LNCaP clone FGC (cell line): Measurements from ENCODE around the gene DAO.
"Not testable (repeated sequence)": the region's sequence is repeated elsewhere in the genome, so short reads cannot be mapped to it uniquely, and the experiment has no call there.

Experiments used
- DNase-seq: peaks from one replicate; pipeline ENCODE4 v3.0.0-alpha.2; 2011; ENCODE audit warnings: low read depth
- H3K4me3 ChIP-seq: 2 replicates; pipeline ENCODE4 v1.5.1; 2011; ENCODE audit warnings: mild to moderate bottlenecking, low read depth, low read length, control low read depth
- TF ChIP-seq, protein P1 (sequence below): IDR thresholded peaks from 2 replicates; pipeline ENCODE4 v1.5.1; 2012; ENCODE audit warnings: mild to moderate bottlenecking; ENCODE audit not compliant: control insufficient read depth, insufficient read depth; ENCODE audit errors: extremely low read depth

The DAO gene

DNA sequence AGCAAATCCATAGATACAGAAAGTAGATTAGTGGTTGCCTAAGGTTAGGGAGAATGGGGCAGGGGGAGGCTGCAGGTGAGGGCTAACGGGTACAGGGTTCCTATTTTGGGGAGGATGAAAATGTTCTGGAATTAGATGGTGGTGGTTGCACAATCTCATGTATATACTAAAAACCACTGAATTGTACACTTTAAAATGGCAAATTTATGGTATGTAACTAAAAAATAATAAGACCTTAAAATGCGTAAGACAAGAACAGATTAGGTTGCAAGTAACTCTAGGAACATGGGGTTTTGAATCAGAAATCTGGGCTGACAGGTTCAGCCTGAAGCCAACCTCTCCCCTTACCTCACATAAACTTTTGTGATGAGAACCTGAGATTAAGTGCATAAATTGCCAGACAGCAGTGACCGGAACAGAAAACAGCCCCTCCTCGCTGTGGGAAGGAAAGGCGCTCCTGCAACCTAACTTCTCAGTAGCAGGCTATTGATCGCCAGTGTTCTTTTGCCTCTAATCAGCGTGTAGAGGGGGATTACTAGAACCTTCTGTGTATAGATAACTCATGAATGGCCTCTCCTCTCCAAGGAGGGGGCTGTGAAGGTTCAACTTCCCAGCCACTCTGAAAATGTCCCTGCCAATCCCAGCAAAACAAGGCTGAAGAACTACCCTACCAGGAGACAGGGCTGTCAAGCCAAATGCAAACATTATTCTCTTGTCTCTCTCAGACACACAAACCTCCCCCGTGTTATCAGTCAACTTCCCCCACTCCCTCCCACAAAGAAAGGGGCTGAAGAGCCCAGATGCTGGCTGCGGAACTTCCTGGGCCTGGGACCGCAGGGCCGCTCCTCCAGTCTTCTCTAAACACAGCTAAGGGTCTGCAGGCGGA is 24.4 kb upstream of the DAO start:
- TF ChIP-seq, protein P1, sequence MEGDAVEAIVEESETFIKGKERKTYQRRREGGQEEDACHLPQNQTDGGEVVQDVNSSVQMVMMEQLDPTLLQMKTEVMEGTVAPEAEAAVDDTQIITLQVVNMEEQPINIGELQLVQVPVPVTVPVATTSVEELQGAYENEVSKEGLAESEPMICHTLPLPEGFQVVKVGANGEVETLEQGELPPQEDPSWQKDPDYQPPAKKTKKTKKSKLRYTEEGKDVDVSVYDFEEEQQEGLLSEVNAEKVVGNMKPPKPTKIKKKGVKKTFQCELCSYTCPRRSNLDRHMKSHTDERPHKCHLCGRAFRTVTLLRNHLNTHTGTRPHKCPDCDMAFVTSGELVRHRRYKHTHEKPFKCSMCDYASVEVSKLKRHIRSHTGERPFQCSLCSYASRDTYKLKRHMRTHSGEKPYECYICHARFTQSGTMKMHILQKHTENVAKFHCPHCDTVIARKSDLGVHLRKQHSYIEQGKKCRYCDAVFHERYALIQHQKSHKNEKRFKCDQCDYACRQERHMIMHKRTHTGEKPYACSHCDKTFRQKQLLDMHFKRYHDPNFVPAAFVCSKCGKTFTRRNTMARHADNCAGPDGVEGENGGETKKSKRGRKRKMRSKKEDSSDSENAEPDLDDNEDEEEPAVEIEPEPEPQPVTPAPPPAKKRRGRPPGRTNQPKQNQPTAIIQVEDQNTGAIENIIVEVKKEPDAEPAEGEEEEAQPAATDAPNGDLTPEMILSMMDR: no peak
- DNase-seq: no peak
- H3K4me3 ChIP-seq: peak overlapping the region; percentile 99

DNA sequence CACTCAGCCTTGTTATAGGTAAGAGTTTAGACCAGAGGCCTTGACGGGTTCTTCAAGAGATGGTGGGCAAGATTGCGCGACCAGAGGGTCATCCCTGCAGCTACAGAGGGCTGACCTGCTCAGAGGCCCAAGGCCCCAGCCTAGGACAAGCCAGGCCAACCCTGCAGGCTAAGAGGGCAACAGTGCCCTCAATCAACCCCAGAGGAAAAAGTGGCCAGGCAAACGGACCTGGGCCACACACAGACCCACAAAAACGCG is 23.8 kb upstream of the DAO start:
- TF ChIP-seq, protein P1: no peak
- H3K4me3 ChIP-seq: peak overlapping the region; percentile 99
- DNase-seq: no peak

- TF ChIP-seq, protein P1: no peak
- DNase-seq: peak; percentile 23
Measured at GRCh38 chr12:108856428-108857157, 23.3 kb upstream of the DAO start.

GRCh38 chr12:108857158-108857407 is 22.8 kb upstream of the DAO start:
- peak overlapping the region; percentile 99 for H3K4me3 ChIP-seq
- no peak for DNase-seq
- TF ChIP-seq, protein P1: no peak

More at GRCh38 chr12:108856428-108857157, 23.3 kb upstream of the DAO start:
- H3K4me3 ChIP-seq: peak overlapping the region; percentile 99

DNA sequence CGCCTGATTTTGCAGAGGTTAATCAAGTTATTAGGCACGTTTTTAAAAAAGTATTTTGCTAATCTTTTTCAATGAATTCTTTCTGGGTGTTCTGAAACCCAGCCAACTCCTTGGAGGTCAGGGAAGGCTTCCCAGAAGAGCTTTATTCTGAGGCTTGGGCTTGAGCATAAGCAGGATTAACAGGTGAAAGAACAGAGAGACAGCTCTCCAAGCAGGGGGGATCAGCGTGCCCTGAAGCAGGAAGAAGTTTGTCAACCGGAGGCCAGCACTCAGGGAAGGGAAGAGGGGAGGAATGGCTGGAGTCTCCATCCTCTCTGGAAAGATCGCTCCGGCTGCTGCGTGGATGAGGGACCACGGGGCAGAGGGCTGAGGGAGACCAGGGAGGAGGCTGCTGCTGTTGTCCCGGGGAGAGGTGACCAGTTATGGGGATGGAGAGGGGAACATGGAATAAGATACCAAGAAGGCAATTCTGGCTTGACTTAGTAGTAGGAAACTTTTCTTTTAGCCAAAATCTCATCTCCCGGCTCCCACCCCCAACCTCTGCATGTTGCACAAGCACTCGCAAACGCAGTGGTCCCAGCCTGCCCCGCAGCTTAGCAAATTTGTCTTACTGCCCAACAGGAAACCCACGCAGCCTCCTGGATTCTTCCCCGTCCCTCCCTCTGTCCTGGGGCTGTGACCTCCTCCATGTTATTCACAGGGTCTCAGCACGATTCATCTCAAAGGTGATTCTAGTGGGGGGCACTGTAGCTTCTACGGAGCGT is 21.4 kb upstream of the DAO start:
- H3K4me3 ChIP-seq: peak overlapping the region; percentile 44
- TF ChIP-seq, protein P1: no peak
- DNase-seq: no peak

DNA sequence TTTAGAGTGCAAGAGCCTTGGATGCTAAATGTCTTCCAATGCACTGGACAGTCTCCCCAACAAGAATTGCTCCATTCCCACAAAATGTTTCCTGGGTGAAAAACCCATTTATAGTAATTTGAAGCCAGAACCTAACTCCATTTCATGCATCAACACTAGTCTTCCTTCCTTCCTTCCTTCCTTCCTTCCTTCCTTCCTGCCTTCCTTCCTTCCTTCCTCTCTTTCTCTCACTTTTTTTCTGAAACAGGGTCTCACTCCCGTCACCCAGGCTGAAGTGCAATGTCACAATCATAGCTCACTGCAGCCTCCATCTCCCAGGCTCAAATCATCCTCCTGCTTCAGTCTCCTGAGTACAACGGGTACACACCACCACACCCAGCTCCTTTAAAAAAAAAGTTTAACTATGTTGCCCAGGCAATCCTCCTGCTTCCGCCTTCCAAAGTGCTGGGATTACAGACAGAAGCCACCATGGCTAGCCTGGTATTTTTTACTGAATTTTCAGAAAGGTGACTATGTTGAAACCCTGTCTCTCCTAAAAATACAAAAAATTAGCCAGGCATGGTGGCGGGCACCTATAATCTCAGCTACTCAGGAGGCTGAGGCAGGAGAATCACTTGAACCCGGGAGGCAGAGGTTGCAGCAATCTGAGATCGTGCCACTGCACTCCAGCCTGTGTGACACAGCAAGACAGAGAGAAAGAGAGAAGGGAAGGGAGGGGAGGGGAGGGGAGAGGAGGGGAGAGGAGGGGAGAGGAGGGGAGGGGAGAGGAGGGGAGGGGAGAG is 20.6 kb upstream of the DAO start:
- not testable (repeated sequence) for H3K4me3 ChIP-seq, DNase-seq

- no peak overlapping the region for H3K4me3 ChIP-seq
- TF ChIP-seq, protein P1: no peak
- no peak for DNase-seq
Measured at GRCh38 chr12:108859923-108860291, 20.0 kb upstream of the DAO start.
